Ishikawa (cell line): ENCODE results near the gene CIAO3.

Experiments used
- CEBPB ChIP-seq: IDR thresholded peaks from 2 replicates; pipeline ENCODE4 v1.6.1; 2012
- CREB1 ChIP-seq: IDR thresholded peaks from 2 replicates; pipeline ENCODE4 v1.6.1; 2012; ENCODE audit warnings: low read depth
- EGR1 ChIP-seq: IDR thresholded peaks from 2 replicates; pipeline ENCODE4 v1.6.1; 2012
- EP300 ChIP-seq: IDR thresholded peaks from 2 replicates; pipeline ENCODE4 v1.6.1; 2012; ENCODE audit warnings: borderline replicate concordance
- FOXM1 ChIP-seq: IDR thresholded peaks from 2 replicates; pipeline ENCODE4 v1.6.1; 2012; ENCODE audit warnings: low read depth, borderline replicate concordance
- MAX ChIP-seq: IDR thresholded peaks from 2 replicates; pipeline ENCODE4 v1.6.1; 2012
- NFIC ChIP-seq: IDR thresholded peaks from 2 replicates; pipeline ENCODE4 v1.6.1; 2012
- RAD21 ChIP-seq: IDR thresholded peaks from 2 replicates; pipeline ENCODE4 v1.6.1; 2012; ENCODE audit warnings: low read depth
- REST ChIP-seq: IDR thresholded peaks from 2 replicates; pipeline ENCODE4 v1.6.1; 2012; ENCODE audit warnings: low read depth, mild to moderate bottlenecking
- TAF1 ChIP-seq: IDR thresholded peaks from 2 replicates; pipeline ENCODE4 v1.6.1; 2012; ENCODE audit warnings: low read depth, mild to moderate bottlenecking
- TCF12 ChIP-seq: IDR thresholded peaks from 2 replicates; pipeline ENCODE4 v1.6.1; 2012; ENCODE audit warnings: low read depth
- TEAD4 ChIP-seq: IDR thresholded peaks from 2 replicates; pipeline ENCODE4 v1.6.1; 2012
- USF1 ChIP-seq: IDR thresholded peaks from 2 replicates; pipeline ENCODE4 v1.6.1; 2012
- YY1 ChIP-seq: IDR thresholded peaks from 2 replicates; pipeline ENCODE4 v1.6.1; 2012; ENCODE audit warnings: low read depth
- ZBTB7A ChIP-seq: IDR thresholded peaks from 2 replicates; pipeline ENCODE4 v1.6.1; 2012; ENCODE audit warnings: low read depth

CIAO3 gene

GRCh38 chr16:777826-778225 lies 37.0 kb upstream of the CIAO3 start:
- TF ChIP-seq TAF1 (no peak), MAX (no peak), TCF12 (no peak), RAD21 (no peak), EP300 (no peak), TEAD4 (no peak), REST (no peak), CREB1 (no peak), ZBTB7A (no peak), USF1 (no peak), FOXM1 (no peak), YY1 (no peak), EGR1 (no peak), NFIC (no peak), CEBPB (no peak)

GRCh38 chr16:776824-777223 lies 36.0 kb upstream of the CIAO3 start:
- TF ChIP-seq EP300 (no peak), ZBTB7A (no peak), CREB1 (no peak), CEBPB (no peak), NFIC (no peak), YY1 (no peak), TEAD4 (no peak), FOXM1 (no peak), MAX (no peak)

- TF ChIP-seq EP300 (no peak), YY1 (no peak), CREB1 (no peak), TCF12 (no peak), NFIC (no peak), ZBTB7A (no peak), REST (no peak), FOXM1 (no peak), CEBPB (no peak)
Observed at GRCh38 chr16:775236-775796, 34.5 kb upstream of the CIAO3 start.

GRCh38 chr16:774086-775001 lies 33.5 kb upstream of the CIAO3 start:
- TF ChIP-seq TCF12 (no peak), ZBTB7A (no peak), CEBPB (no peak), NFIC (no peak), CREB1 (no peak), RAD21 (no peak), TAF1 (no peak), FOXM1 (no peak), USF1 (no peak), EGR1 (no peak), YY1 (no peak), EP300 (no peak)

- TF ChIP-seq MAX = no peak
- no peak for TF ChIP-seq CEBPB
- no peak for TF ChIP-seq RAD21
- no peak for TF ChIP-seq NFIC
- TF ChIP-seq TEAD4 = no peak
- no peak for TF ChIP-seq REST
- no peak for TF ChIP-seq TCF12
Observed at GRCh38 chr16:772959-773358, 32.2 kb upstream of the CIAO3 start.
